ENCODE measurements around the gene TBL1X.

- TF ChIP-seq EZH2 (IDR thresholded peaks at IDR 0.05; ENCODE audit: borderline replicate concordance, control insufficient read depth, low read depth, low read length) (no peak), POU2F2 (IDR thresholded peaks at IDR 0.05; ENCODE audit: borderline replicate concordance, low read depth, low read length) (no peak), DPF2 (IDR thresholded peaks at IDR 0.05) (no peak), CTCF (IDR thresholded peaks at IDR 0.05 in 2 of 3, conservative IDR thresholded peaks at IDR 0.05 in 1 of 3; ENCODE audit: control insufficient read depth in 2 of 3, extremely low read depth in 1 of 3, insufficient read depth in 1 of 3, low read depth in 3 of 3, low read length in 3 of 3) (no peak), MEF2A (IDR thresholded peaks at IDR 0.05; ENCODE audit: insufficient read depth, low read depth, low read length) (no peak), SP1 (IDR thresholded peaks at IDR 0.05; ENCODE audit: low read depth, low read length) (no peak), MAX (IDR thresholded peaks at IDR 0.05; ENCODE audit: low read depth, low read length) (no peak), SREBF2 (IDR thresholded peaks at IDR 0.05; ENCODE audit: low read length) (no peak)
Observed at GRCh38 chrX:9510366-9510765, 45.5 kb downstream of the TBL1X start.

All from GM12878 (cell line).